ENCODE data around the gene LRP2. TPM values are rescaled to one million over a fixed set of nuclear protein-coding genes. Genes with fewer than 3 reads are reported as not detected.

Gene LRP2
- polyA plus RNA-seq, 1 of the 3 experiments (the other 2 are of a cell fraction), result not detected

GRCh38 chr2:169384816-169385215 lies 22.5 kb upstream of the LRP2 start:
- Histone ChIP-seq H3F3A (replicated peaks; ENCODE audit: insufficient read depth) (no peaks in the 10 kb centered on the region), H3K27me3 (ENCODE audit: insufficient read depth) (no peaks in the 10 kb centered on the region), H3K4me3 (ENCODE audit: low read depth in 2 of 2, low read length in 1 of 2) (no peak overlapping the region), H3K36me3 (replicated peaks in 1 of 2; ENCODE audit: control insufficient read depth in 1 of 2, insufficient read depth in 2 of 2, low read length in 1 of 2) (no peaks in the 10 kb centered on the region), H3K27ac (ENCODE audit: low read depth in 2 of 2, low read length in 1 of 2) (no peak overlapping the region), H2AFZ (ENCODE audit: low read depth) (no peak overlapping the region), H3K4me1 (ENCODE audit: control insufficient read depth in 1 of 2, insufficient read depth in 2 of 2, low read depth in 1 of 2, low read length in 1 of 2) (no peaks in the 10 kb centered on the region), H3K79me2 (ENCODE audit: insufficient read depth) (no peaks in the 10 kb centered on the region), H3K9me2 (no peaks in the 10 kb centered on the region), H3K9me3 (no peaks in the 10 kb centered on the region), H3K9ac (no peak overlapping the region), H4K20me1 (ENCODE audit: insufficient read depth) (no peaks in the 10 kb centered on the region), H3K4me2 (no peak overlapping the region)
- CTCF ChIA-PET, result no interaction called here
- 70% methylated on average over 6 of the region's 6 CpGs for WGBS (ENCODE audit: low lambda C conversion rate)
- no peak for DNase-seq
- TF ChIP-seq CHD2 (IDR thresholded peaks at IDR 0.05; ENCODE audit: low read length, partially characterized antibody) (no peak), RFX5 (IDR thresholded peaks at IDR 0.05; ENCODE audit: low read length) (no peak), EZH2phosphoT487 (IDR thresholded peaks at IDR 0.05; ENCODE audit: borderline replicate concordance, low read depth) (no peak), CTCF (IDR thresholded peaks at IDR 0.05) (no peak), USF2 (IDR thresholded peaks at IDR 0.05; ENCODE audit: borderline replicate concordance, low read depth, low read length) (no peak), FOXJ3 (CRISPR knock-in tag; IDR thresholded peaks at IDR 0.05) (no peak), GABPA (IDR thresholded peaks at IDR 0.05; ENCODE audit: low read depth) (no peak)
- TF ChIP-seq, protein P1, sequence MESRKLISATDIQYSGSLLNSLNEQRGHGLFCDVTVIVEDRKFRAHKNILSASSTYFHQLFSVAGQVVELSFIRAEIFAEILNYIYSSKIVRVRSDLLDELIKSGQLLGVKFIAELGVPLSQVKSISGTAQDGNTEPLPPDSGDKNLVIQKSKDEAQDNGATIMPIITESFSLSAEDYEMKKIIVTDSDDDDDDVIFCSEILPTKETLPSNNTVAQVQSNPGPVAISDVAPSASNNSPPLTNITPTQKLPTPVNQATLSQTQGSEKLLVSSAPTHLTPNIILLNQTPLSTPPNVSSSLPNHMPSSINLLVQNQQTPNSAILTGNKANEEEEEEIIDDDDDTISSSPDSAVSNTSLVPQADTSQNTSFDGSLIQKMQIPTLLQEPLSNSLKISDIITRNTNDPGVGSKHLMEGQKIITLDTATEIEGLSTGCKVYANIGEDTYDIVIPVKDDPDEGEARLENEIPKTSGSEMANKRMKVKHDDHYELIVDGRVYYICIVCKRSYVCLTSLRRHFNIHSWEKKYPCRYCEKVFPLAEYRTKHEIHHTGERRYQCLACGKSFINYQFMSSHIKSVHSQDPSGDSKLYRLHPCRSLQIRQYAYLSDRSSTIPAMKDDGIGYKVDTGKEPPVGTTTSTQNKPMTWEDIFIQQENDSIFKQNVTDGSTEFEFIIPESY (IDR thresholded peaks at IDR 0.05; ENCODE audit: borderline replicate concordance, low read depth), result no peak
- TF ChIP-seq, protein P2, sequence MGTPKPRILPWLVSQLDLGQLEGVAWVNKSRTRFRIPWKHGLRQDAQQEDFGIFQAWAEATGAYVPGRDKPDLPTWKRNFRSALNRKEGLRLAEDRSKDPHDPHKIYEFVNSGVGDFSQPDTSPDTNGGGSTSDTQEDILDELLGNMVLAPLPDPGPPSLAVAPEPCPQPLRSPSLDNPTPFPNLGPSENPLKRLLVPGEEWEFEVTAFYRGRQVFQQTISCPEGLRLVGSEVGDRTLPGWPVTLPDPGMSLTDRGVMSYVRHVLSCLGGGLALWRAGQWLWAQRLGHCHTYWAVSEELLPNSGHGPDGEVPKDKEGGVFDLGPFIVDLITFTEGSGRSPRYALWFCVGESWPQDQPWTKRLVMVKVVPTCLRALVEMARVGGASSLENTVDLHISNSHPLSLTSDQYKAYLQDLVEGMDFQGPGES (IDR thresholded peaks at IDR 0.05; ENCODE audit: low read depth, low read length), result no peak
- TF ChIP-seq, protein P3, sequence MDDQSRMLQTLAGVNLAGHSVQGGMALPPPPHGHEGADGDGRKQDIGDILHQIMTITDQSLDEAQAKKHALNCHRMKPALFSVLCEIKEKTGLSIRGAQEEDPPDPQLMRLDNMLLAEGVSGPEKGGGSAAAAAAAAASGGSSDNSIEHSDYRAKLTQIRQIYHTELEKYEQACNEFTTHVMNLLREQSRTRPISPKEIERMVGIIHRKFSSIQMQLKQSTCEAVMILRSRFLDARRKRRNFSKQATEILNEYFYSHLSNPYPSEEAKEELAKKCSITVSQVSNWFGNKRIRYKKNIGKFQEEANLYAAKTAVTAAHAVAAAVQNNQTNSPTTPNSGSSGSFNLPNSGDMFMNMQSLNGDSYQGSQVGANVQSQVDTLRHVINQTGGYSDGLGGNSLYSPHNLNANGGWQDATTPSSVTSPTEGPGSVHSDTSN (IDR thresholded peaks at IDR 0.05), result no peak
- POLR2A ChIA-PET, result no interaction called here
